NOMO-1 treated with DMSO at 0.1 percent for 48 hours (cell line): Measurements from ENCODE around the gene VEGFC.
A peak's percentile ranks its signal among the peaks of the same experiment; 100 is the strongest.

Source experiments
- DNase-seq: peaks from one replicate; lab custom pipeline; 2025; ENCODE audit not compliant: unreplicated experiment; lab: John Stamatoyannopoulos, UW

Gene VEGFC

GRCh38 chr4:176708771-176709311 lies 83.9 kb downstream of the VEGFC start:
- DNase-seq, result no peak

DNA sequence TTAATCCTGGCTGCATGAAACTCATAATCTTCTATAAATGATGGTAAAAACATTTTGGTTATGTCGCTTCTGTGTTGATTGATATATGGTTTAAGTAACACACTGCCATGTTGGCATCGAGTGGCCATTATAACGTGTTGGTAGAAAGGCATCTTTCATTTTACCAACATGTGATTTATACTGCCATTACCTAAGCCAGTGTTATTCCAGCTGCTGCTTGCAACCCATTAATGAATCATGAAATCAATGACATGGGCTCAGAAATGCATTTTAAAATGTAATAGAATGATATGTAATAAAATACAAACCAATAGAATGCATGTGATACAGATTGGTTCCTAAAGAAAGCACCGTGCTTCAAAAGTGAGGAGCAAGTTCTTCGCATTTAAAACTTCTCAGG lies 102.0 kb downstream of the VEGFC start:
- no peak for DNase-seq

- DNase-seq, result no peak
Measured at GRCh38 chr4:176680668-176681180, 112.0 kb downstream of the VEGFC start.

- DNase-seq, result no peak
Measured at GRCh38 chr4:176676901-176677300, 115.8 kb downstream of the VEGFC start.

DNA sequence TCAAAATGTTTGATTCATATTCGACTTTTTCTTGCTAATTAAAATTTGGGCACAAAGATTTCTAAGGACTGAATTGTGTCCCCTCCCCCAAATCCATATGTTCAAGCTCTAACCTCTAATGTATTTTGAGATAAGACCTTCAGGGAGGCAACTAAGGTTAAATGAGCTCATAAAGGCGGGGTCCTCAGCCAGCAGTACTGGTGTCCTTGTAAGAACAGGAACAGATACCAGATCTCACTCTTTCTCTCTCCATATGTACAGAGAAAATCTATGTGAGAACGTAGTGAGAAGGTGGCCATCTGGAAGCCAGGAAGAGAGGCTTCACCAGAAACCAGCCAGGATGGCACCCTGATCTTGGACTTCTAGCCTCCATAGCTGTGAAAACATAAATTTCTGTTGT lies 116.9 kb downstream of the VEGFC start:
- DNase-seq, result peak; percentile 29

GRCh38 chr4:176671532-176671931 lies 121.2 kb downstream of the VEGFC start:
- peak; percentile 83 for DNase-seq

DNA sequence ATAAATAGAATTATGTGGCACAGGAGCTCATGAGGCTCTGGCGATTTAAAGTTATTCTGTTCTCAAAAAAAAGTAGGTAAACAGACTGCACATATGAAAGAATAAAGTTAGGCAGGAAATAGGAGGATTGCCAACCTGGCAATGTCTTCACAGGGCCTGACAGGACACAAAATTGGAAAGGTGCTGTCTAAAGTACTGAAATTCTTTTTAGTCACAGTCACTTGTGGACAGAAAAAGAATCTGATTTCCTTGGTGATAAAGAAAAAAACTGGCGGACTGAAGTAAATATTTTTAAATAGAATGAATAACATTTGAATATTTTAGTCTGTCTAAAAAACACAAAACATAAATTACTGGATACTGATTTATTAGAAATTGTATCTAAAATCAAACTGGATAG lies 124.4 kb downstream of the VEGFC start:
- DNase-seq, result peak; percentile 9

GRCh38 chr4:176664964-176665363 lies 127.8 kb downstream of the VEGFC start:
- DNase-seq, result no peak

- DNase-seq, result no peak
Measured at GRCh38 chr4:176660561-176660960, 132.2 kb downstream of the VEGFC start.

GRCh38 chr4:176656108-176656507 lies 136.6 kb downstream of the VEGFC start:
- no peak for DNase-seq

DNA sequence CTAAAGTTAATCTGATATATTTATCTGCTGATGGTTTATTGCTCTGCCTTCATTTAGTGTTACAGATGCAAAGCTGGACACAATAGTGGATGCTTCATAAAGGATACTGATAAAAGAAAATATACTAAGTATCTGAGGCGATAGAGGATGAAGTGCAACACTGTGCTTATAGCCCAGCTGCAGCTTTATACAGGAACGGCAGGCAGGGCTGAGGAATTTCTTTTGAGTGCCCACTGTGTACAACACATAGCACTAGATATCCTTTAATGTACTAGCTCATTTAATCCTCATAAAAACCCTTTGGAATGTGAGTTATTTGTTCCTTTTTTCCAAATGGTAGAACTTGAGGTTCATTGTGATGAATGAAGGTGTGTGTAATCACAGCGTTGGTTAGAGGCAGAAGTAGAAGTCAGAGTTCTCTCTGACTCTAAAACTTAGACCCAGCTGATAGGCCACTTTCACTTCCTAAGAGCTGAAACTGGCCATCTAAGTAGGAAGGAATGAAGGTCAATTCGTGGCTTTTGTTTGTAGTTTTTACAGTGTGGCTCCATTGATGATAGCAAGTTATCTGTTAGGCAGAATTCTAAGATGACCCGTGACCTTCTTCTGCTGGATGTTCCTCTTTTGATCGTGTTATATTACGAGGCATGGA lies 138.0 kb downstream of the VEGFC start:
- peak; percentile 75 for DNase-seq

DNA sequence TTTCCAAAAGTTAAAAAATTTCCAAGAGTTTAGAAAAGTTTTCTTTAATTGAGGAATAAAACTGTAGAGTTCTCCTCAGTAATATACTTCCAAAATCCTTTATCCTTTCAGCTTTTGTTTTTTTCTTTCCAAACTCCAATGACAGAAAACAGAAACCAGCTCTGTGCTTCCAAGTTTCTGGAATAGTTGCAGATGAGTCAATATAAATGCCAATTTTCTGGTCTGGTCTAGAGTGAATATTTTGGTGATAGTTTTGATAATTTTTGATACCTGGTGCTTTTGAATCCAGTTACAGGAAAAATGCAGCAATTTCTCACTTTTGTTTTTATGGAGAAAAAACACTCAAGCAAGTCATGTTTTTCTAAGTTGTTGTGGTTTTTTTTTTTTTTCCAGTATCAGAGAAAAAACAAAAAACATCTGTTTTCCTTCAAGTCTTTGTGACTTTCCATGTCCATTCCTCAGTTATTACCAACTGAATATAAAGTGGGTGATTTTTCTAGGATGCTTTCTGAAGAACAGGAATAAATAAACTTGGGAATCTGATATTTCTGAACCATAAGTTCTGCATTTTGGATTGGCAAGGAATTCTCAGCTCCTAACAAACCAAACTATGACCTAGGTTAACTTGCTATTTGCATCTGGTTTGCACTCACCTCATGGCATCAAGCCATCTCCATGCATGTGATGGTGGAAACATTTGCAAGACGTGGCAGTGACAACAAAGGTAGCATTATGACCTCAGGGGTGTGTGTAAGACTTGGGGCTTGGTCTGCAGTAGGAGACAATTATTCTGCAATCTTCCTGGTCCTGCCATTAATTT lies 139.1 kb downstream of the VEGFC start:
- DNase-seq, result no peak

DNA sequence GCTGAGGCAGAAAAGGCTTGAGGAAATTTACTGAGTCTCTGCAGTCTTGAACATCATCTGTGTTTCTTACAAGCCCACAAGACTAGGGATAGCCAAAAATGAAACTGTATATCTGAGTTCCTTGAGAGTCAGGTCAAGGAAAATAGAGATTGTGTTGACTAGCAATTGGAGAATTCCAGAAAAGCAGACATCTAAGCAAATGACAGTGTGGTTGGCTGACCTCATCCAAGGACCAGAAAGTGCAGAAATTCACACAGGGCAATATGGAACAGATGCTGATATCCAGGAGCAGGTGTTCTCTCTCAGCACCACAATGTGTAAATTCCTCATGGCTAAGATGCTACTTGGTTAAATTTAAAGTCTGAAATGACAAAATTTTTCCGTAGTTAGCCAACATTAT lies 146.4 kb downstream of the VEGFC start:
- no peak for DNase-seq

DNA sequence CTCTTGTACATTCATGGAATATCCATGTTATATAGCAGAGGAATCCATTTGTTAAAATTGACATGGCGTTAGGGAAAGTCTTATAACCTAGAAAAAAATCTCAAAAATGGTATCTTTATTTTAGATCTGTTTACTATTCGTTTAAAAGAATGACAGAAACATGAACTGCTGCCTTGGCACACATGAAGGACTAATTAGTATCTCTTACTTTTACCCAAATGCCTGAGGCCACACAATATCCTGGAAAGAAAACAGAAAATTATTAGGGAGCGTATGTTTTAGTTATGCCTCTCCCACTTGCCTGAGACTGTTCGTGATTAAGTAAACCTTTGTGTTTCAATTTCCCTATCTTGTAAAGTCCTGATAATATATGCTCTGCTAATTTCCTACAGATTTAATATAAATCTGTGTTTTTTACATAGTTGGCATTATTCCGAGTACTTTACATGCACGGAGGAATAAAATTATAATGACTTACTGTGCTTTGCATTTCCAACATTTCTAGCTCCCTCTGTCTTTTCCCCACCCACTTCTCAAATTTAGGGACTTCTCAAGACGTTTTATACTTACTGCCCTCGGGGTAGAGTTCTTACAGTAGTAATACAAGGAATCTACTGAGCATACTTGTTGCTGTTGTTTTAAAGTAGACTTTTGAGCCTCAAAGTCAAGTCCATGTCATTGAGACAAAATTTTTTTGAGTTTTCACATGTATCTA lies 147.3 kb downstream of the VEGFC start:
- no peak for DNase-seq

DNA sequence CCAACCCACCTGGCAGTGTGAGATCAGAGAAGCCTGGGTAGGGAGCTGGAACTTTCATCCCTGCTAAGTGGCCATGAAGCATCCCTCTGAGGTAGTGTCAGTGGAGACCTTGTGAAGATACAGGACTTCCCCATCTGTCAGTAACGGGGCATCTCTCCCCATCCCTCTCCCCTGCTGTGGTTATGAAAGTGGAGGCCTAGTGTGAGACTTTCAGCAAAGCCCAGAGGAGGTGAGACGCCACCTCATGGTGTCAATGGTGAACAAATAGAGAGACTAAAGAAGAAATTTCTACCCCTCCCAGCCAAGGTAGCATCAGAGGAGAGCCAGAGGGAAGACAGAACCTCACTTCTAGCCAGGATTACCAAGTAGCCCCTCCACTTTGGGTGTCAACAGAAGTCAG lies 150.2 kb downstream of the VEGFC start:
- DNase-seq, result peak; percentile 19

- DNase-seq, result no peak
Measured at GRCh38 chr4:176641237-176641636, 151.5 kb downstream of the VEGFC start.

GRCh38 chr4:176638992-176639391 lies 153.7 kb downstream of the VEGFC start:
- DNase-seq, result peak; percentile 70

- no peak for DNase-seq
Measured at GRCh38 chr4:176636292-176636691, 156.4 kb downstream of the VEGFC start.

DNA sequence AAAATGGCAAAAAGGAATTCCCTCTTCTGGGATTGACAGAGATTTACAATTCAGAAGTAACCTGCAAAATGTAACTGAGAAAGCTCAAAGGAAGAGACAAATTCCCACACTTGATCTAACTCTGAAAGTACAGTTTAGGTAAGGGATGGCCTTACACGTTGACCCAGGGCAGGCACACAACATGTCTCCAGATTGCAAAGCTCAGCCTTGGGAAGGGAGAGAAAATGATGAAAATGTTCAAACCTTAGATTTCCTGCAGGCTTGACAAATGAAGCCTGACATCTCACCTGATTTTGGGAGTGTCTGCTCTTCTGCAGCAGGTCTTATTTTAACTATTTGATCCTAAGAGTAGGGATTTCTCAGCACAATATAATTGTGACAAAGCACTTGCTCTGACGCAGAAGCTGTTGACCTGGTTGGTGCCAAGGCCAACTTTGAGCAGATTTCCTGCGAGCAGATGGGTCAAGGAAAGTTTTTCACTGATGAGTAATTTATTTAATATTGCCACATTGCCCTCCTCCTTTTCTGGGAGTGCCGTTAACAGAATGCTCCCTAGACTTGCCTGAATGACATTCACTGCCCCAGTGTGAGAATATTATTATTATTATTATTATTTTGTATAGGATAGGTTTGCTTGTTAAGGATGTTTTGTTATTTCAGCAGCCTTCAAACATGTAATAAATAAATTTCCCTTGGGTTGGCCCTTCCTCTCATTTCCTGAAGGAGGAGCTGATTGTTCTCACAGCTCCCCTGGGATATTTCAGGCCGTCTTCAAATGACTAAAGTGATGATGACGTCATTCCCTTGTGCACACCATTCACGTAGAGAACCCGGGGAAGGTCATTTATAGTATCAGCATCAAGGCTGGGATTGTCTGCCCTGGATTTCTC lies 157.1 kb downstream of the VEGFC start:
- DNase-seq, result no peak
